IPS DF 6.9 (cell line): ENCODE results near the gene TRAPPC14.
"Not testable (repeated sequence)": the region's sequence is repeated elsewhere in the genome, so short reads cannot be mapped to it uniquely, and the experiment has no call there.

ENCODE experiments used
- DNase-seq: peaks from one replicate; pipeline ENCODE4 v3.0.0-alpha.2; 2013; ENCODE audit warnings: low read depth, low spot score
- H3K27ac ChIP-seq: one replicate; pipeline ENCODE4 v1.5.1; 2013; ENCODE audit warnings: low read length, control low read depth
- H3K27me3 ChIP-seq: 2 replicates; pipeline ENCODE4 v1.6.1; 2013; ENCODE audit warnings: mild to moderate bottlenecking, low read length; ENCODE audit not compliant: control insufficient read depth, insufficient read depth
- H3K36me3 ChIP-seq: 2 replicates; pipeline ENCODE4 v1.6.1; 2013; ENCODE audit warnings: low read length; ENCODE audit not compliant: control insufficient read depth, insufficient read depth
- H3K4me1 ChIP-seq: 2 replicates; pipeline ENCODE4 v1.6.1; 2013; ENCODE audit warnings: low read length; ENCODE audit not compliant: control insufficient read depth, insufficient read depth
- H3K4me3 ChIP-seq: 2 replicates; pipeline ENCODE4 v1.5.1; 2013; ENCODE audit warnings: mild to moderate bottlenecking, low read length
- H3K9me3 ChIP-seq: 2 replicates; pipeline ENCODE4 v1.6.1; 2013; ENCODE audit warnings: low read length, inconsistent platforms; ENCODE audit not compliant: control insufficient read depth, insufficient read depth
- WGBS: extraction: QIAGEN DNeasy Blood & Tissue Kit; methylation state at CpG from one replicate; pipeline ENCODE4 v1.1.7; 2013; ENCODE audit warnings: mixed read lengths, missing lambda C conversion rate; ENCODE audit not compliant: insufficient read length, insufficient coverage; 5-methylcytosine and 5-hydroxymethylcytosine counted together

The TRAPPC14 gene

GRCh38 chr7:100132126-100132525 lies 26.4 kb downstream of the TRAPPC14 start:
- H3K36me3 ChIP-seq: no peaks in the 10 kb centered on the region
- DNase-seq: no peak
- no CpG with 5 or more reads among the region's 7 CpGs for WGBS
- H3K4me1 ChIP-seq: no peaks in the 10 kb centered on the region
- no peaks in the 10 kb centered on the region for H3K27me3 ChIP-seq
- H3K27ac ChIP-seq: no peak overlapping the region
- no peaks in the 10 kb centered on the region for H3K9me3 ChIP-seq
- H3K4me3 ChIP-seq: no peak overlapping the region

GRCh38 chr7:100130608-100131453 lies 27.7 kb downstream of the TRAPPC14 start:
- Histone ChIP-seq H3K36me3 (no peaks in the 10 kb centered on the region), H3K9me3 (no peaks in the 10 kb centered on the region), H3K27me3 (no peaks in the 10 kb centered on the region), H3K4me1 (no peaks in the 10 kb centered on the region), H3K27ac (no peak overlapping the region), H3K4me3 (no peak overlapping the region)
- no CpG with 5 or more reads among the region's 24 CpGs for WGBS
- DNase-seq: peak; percentile 55

GRCh38 chr7:100130220-100130607 lies 28.3 kb downstream of the TRAPPC14 start:
- no CpG with 5 or more reads among the region's 1 CpG for WGBS
- not testable (repeated sequence) for H3K27me3 ChIP-seq, H3K4me3 ChIP-seq, H3K9me3 ChIP-seq, H3K36me3 ChIP-seq, DNase-seq, H3K4me1 ChIP-seq, H3K27ac ChIP-seq

GRCh38 chr7:100128637-100128963 lies 29.9 kb downstream of the TRAPPC14 start:
- no peaks in the 10 kb centered on the region for H3K4me1 ChIP-seq
- no peak for DNase-seq
- no peaks in the 10 kb centered on the region for H3K9me3 ChIP-seq
- H3K27ac ChIP-seq: no peak overlapping the region
- H3K4me3 ChIP-seq: no peak overlapping the region
- no CpG with 5 or more reads among the region's 1 CpG for WGBS
- no peaks in the 10 kb centered on the region for H3K27me3 ChIP-seq
- no peaks in the 10 kb centered on the region for H3K36me3 ChIP-seq

DNA sequence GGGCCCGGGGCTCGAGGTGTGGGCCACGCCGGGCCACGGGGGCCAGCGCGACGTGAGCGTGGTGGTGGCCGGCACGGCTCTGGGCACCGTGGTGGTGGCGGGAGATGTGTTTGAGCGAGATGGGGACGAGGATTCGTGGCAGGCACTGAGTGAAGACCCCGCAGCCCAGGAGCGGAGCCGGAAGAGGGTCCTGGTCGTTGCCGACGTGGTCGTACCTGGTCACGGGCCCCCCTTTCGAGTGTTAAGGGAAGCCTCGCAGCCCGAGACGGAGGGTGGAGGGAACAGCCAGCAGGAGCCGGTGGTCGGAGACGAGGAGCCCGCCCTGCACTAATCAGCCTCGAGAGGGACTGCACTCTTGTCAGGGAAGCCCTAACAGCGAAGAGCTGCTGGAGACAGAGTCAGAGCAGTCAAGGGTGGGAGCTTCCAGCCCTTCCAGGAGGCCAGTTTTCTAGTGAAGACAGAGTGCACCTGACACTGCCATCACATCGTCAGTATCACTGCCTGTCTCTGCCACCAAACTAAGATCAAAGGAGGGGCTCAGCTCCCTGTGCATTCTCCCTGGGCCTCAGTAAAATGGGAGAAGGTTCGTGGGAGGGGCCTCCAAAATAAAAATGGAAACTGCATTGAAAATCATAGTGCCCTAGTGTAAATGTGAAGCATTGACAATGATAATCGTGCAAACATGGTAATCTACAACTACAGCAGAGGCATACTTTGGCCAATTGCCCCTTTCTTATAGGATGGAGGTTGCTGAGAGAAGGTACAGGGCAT lies 30.5 kb downstream of the TRAPPC14 start:
- H3K36me3 ChIP-seq: no peaks in the 10 kb centered on the region
- no CpG with 5 or more reads among the region's 37 CpGs for WGBS
- DNase-seq: no peak
- H3K9me3 ChIP-seq: no peaks in the 10 kb centered on the region
- no peak overlapping the region for H3K27ac ChIP-seq
- peak overlapping the region; percentile 63; the same call in 1 of the 2 replicates for H3K4me3 ChIP-seq
- no peaks in the 10 kb centered on the region for H3K27me3 ChIP-seq
- no peaks in the 10 kb centered on the region for H3K4me1 ChIP-seq

GRCh38 chr7:100126931-100127865 lies 31.3 kb downstream of the TRAPPC14 start, which contains the start of gene MBLAC1:
TSS of gene MBLAC1 (plus strand) at chr7:100126967. CDS start at chr7:100127396, 429 bp downstream.
- no peaks in the 10 kb centered on the region for H3K27me3 ChIP-seq
- no peaks in the 10 kb centered on the region for H3K4me1 ChIP-seq
- no CpG with 5 or more reads among the region's 85 CpGs for WGBS

GRCh38 chr7:100126239-100126930 lies 32.1 kb downstream of the TRAPPC14 start:
- Histone ChIP-seq H3K4me1 (no peaks in the 10 kb centered on the region), H3K9me3 (no peaks in the 10 kb centered on the region), H3K27ac (no peak overlapping the region), H3K4me3 (peak overlapping the region; percentile 63; the same call in 1 of the 2 replicates), H3K36me3 (no peaks in the 10 kb centered on the region), H3K27me3 (no peaks in the 10 kb centered on the region)
- no CpG with 5 or more reads among the region's 29 CpGs for WGBS
- no peak for DNase-seq

More at GRCh38 chr7:100126931-100127865, 31.3 kb downstream of the TRAPPC14 start, which contains the start of gene MBLAC1:
- DNase-seq: peak; percentile 72
- Histone ChIP-seq H3K36me3 (no peaks in the 10 kb centered on the region), H3K4me3 (peak within 1 kb of the TSS; percentile 63), H3K9me3 (no peaks in the 10 kb centered on the region), H3K27ac (no peak within 1 kb of the TSS)

DNA sequence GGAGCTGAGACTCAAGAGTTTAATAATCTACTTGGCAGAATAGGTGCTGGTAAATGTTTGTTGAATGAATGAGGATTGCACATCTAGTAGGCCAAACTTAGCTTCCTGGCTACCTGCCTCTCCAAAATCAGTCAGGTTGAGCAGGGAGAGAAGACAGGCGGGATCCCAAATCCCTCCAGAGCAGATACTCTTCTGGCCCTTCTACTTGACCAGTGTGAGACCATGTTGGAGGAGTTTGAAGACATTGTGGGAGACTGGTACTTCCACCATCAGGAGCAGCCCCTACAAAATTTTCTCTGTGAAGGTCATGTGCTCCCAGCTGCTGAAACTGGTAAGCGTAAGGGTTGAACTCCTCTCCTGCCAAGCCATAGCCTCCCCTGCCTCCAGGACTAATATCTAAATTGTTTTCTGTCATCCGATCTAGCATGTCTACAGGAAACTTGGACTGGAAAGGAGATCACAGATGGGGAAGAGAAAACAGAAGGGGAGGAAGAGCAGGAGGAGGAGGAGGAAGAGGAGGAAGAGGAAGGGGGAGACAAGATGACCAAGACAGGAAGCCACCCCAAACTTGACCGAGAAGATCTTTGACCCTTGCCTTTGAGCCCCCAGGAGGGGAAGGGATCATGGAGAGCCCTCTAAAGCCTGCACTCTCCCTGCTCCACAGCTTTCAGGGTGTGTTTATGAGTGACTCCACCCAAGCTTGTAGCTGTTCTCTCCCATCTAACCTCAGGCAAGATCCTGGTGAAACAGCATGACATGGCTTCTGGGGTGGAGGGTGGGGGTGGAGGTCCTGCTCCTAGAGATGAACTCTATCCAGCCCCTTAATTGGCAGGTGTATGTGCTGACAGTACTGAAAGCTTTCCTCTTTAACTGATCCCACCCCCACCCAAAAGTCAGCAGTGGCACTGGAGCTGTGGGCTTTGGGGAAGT lies 34.0 kb downstream of the TRAPPC14 start:
- H3K4me1 ChIP-seq: no peaks in the 10 kb centered on the region
- no peak for DNase-seq

DNA sequence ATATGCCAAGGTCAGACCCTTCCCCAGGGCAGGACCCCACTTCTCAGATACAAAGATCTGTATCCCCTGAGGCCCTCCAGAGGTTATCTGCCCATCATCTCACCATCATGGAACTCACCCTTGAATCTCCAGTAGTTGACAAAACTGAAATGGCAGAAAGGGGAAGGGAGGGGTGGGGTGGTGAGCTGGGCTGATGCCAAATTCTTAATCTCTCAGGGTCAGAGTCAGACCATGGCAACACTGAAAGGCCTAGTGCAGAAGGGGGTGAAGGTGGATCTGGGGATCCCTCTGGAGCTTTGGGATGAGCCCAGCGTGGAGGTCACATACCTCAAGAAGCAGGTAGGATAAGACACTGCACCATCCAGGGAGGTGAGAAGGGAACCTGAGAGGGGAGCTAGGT lies 36.0 kb downstream of the TRAPPC14 start:
- WGBS: no CpG with 5 or more reads among the region's 1 CpG
- Histone ChIP-seq H3K4me3 (no peak overlapping the region), H3K27ac (no peak overlapping the region), H3K27me3 (no peaks in the 10 kb centered on the region), H3K9me3 (no peaks in the 10 kb centered on the region), H3K36me3 (no peaks in the 10 kb centered on the region), H3K4me1 (no peaks in the 10 kb centered on the region)
- no peak for DNase-seq

More for the DNA sequence above, 34.0 kb downstream of the TRAPPC14 start:
- Histone ChIP-seq H3K9me3 (no peaks in the 10 kb centered on the region), H3K27me3 (no peaks in the 10 kb centered on the region), H3K4me3 (no peak overlapping the region), H3K36me3 (no peaks in the 10 kb centered on the region), H3K27ac (no peak overlapping the region)
- WGBS: no CpG with 5 or more reads among the region's 4 CpGs
